ENCODE results near the gene PIP5K1B. TPM values are rescaled to one million over a fixed set of nuclear protein-coding genes. Genes with fewer than 3 reads are reported as not detected.

Gene PIP5K1B
- total RNA-seq, 1 experiment from 2014 or later, result 0.20 TPM

DNA sequence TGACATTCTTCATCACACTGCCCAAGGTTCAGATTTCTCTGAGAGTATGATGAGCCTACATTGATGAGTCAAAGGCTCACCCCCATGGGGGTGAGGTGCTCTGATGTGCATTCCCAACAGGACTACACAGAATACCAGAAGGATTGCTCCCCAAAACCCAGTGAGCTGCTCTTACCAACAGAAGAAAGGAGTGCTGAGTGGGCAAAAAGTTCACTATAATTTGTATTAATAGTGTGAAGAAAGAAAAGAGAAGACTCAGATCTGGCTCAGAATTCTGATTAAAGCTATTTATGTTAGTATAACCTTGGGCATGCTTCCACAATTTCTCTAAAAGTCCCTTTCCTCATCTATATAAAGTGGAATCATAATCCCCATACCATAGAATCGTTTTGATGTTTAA is 262.8 kb downstream of the PIP5K1B start:
- no peaks in the 10 kb centered on the region for H3K9me3 ChIP-seq (ENCODE audit: control insufficient read depth in 1 of 2, insufficient read depth in 1 of 2, low read depth in 1 of 2, low read length in 2 of 2)
- intact Hi-C loops (cut with micrococcal nuclease), result no loop called here
- ChIA-PET RAD21 (ENCODE audit: low non-redundant PET in 1 of 2, low total read pairs in 2 of 2, uncharacterized antibody in 2 of 2, unreplicated experiment in 2 of 2) (no interaction called here), CTCF (no interaction called here), POLR2A (no interaction called here)
- TF ChIP-seq SRF (IDR thresholded peaks at IDR 0.05; ENCODE audit: low read depth) (no peak), POLR2A (IDR thresholded peaks at IDR 0.05; ENCODE audit: borderline replicate concordance, extremely low read depth, insufficient read depth, insufficient read length) (no peak), TCF7L2 (IDR thresholded peaks at IDR 0.05; ENCODE audit: borderline replicate concordance, extremely low read depth, insufficient read depth, insufficient read length) (no peak), SP1 (IDR thresholded peaks at IDR 0.05; ENCODE audit: low read depth) (no peak)
- TF ChIP-seq, protein P1, sequence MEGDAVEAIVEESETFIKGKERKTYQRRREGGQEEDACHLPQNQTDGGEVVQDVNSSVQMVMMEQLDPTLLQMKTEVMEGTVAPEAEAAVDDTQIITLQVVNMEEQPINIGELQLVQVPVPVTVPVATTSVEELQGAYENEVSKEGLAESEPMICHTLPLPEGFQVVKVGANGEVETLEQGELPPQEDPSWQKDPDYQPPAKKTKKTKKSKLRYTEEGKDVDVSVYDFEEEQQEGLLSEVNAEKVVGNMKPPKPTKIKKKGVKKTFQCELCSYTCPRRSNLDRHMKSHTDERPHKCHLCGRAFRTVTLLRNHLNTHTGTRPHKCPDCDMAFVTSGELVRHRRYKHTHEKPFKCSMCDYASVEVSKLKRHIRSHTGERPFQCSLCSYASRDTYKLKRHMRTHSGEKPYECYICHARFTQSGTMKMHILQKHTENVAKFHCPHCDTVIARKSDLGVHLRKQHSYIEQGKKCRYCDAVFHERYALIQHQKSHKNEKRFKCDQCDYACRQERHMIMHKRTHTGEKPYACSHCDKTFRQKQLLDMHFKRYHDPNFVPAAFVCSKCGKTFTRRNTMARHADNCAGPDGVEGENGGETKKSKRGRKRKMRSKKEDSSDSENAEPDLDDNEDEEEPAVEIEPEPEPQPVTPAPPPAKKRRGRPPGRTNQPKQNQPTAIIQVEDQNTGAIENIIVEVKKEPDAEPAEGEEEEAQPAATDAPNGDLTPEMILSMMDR (IDR thresholded peaks at IDR 0.05 in 2 of 3, conservative IDR thresholded peaks at IDR 0.05 in 1 of 3; ENCODE audit: borderline replicate concordance in 1 of 3, insufficient read depth in 1 of 3, low read depth in 2 of 3, low read length in 2 of 3), result no peak
- no peak overlapping the region for H3K4me3 ChIP-seq (replicated peaks in 1 of 2; ENCODE audit: low read depth in 1 of 2, low read length in 2 of 2)
- H4K20me1 ChIP-seq (ENCODE audit: insufficient read depth), result no peaks in the 10 kb centered on the region
- H3K27ac ChIP-seq (ENCODE audit: low read depth, low read length), result no peak overlapping the region
- H3K9me2 ChIP-seq (ENCODE audit: insufficient read depth), result no peaks in the 10 kb centered on the region
- H3K79me2 ChIP-seq (ENCODE audit: insufficient read depth, low read length), result no peaks in the 10 kb centered on the region
- no peaks in the 10 kb centered on the region for H3K4me1 ChIP-seq (ENCODE audit: control insufficient read depth in 1 of 2, insufficient read depth in 2 of 2, low read length in 2 of 2)
- H3K9ac ChIP-seq (ENCODE audit: low read length), result no peak overlapping the region
- H3K36me3 ChIP-seq (ENCODE audit: control insufficient read depth in 1 of 2, insufficient read depth in 2 of 2, low read length in 2 of 2), result no peaks in the 10 kb centered on the region
- ATAC-seq (no peak), DNase-seq (ENCODE audit: low read depth, low spot score) (no peak)
- no TSS peak for BruUV-seq (replicated peaks)
- no peak overlapping the region for H3K4me2 ChIP-seq (ENCODE audit: low read length)
- H3K27me3 ChIP-seq (ENCODE audit: insufficient read depth, low read length), result peaks cover 11% of the 10 kb centered on the region; the same call in 1 of the 2 replicates
- H2AFZ ChIP-seq (ENCODE audit: low read depth, low read length, poor library complexity, severe bottlenecking), result no peak overlapping the region

DNA sequence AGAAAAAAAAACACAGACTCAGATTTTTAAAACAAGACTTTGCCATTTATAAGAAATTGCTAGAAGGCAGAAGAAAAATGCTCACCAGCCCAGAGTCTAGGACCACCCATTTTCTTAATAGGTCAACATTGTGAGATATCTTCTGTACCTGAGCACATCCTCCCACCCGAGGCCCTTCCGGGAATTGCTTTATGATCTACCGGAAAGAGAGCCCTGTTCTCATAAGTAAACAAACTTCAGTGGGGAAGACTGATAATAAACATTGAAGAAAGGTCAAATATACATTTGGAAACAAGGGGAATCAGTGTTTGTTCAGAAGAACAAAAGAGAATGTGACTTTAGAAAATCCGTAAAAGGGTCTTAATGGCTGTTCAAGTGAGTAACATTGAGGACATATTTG is 264.5 kb downstream of the PIP5K1B start:
- Histone ChIP-seq H3K36me3 (ENCODE audit: control insufficient read depth in 1 of 2, insufficient read depth in 2 of 2, low read length in 2 of 2) (no peaks in the 10 kb centered on the region), H3K9me2 (ENCODE audit: insufficient read depth) (no peaks in the 10 kb centered on the region), H3K4me2 (ENCODE audit: low read length) (no peak overlapping the region), H3K9ac (ENCODE audit: low read length) (no peak overlapping the region), H3K79me2 (ENCODE audit: insufficient read depth, low read length) (no peaks in the 10 kb centered on the region), H4K20me1 (ENCODE audit: insufficient read depth) (no peaks in the 10 kb centered on the region), H3K4me1 (ENCODE audit: control insufficient read depth in 1 of 2, insufficient read depth in 2 of 2, low read length in 2 of 2) (no peaks in the 10 kb centered on the region), H3K9me3 (ENCODE audit: control insufficient read depth in 1 of 2, insufficient read depth in 1 of 2, low read depth in 1 of 2, low read length in 2 of 2) (no peaks in the 10 kb centered on the region), H2AFZ (ENCODE audit: low read depth, low read length, poor library complexity, severe bottlenecking) (no peak overlapping the region), H3K4me3 (replicated peaks in 1 of 2; ENCODE audit: low read depth in 1 of 2, low read length in 2 of 2) (no peak overlapping the region), H3K27ac (ENCODE audit: low read depth, low read length) (no peak overlapping the region), H3K27me3 (ENCODE audit: insufficient read depth, low read length) (peaks cover 11% of the 10 kb centered on the region; the same call in 1 of the 2 replicates)
- ChIA-PET RAD21 (ENCODE audit: low non-redundant PET in 1 of 2, low total read pairs in 2 of 2, uncharacterized antibody in 2 of 2, unreplicated experiment in 2 of 2) (no interaction called here), CTCF (no interaction called here), POLR2A (no interaction called here)
- no peak for ATAC-seq
- no TSS peak for BruUV-seq (replicated peaks)
- no peak for DNase-seq (ENCODE audit: low read depth, low spot score)
- no peak for TF ChIP-seq EZH2 (IDR thresholded peaks at IDR 0.05)
- no peak for TF ChIP-seq ZNF274 (IDR thresholded peaks at IDR 0.05; ENCODE audit: low read depth, low read length)
- intact Hi-C loops (cut with micrococcal nuclease), result no loop called here

Data from HCT116 (cell line).